IgD-negative memory B cell (primary cell): ENCODE data around the gene MCC. TPM values are rescaled to one million over a fixed set of nuclear protein-coding genes. Genes with fewer than 3 reads are reported as not detected.

Experiments
- H3K27ac Mint-ChIP-seq, 3 donors: one replicate each; pipeline ENCODE4 v1.8.0; 2020 to 2022; ENCODE audit warnings: mild to moderate bottlenecking in 3 of 3, mixed read lengths in 3 of 3, moderate library complexity in 1 of 3
- H3K27me3 Mint-ChIP-seq: one replicate; pipeline ENCODE4 v1.8.0; 2021; ENCODE audit warnings: mixed read lengths
- H3K36me3 Mint-ChIP-seq: one replicate; pipeline ENCODE4 v1.8.0; 2020; ENCODE audit warnings: mild to moderate bottlenecking, mixed read lengths
- H3K4me1 Mint-ChIP-seq, 3 donors: one replicate each; pipeline ENCODE4 v1.8.0; 2020 to 2022; ENCODE audit warnings: mixed read lengths in 3 of 3, mild to moderate bottlenecking in 1 of 3
- H3K4me3 Mint-ChIP-seq, 4 donors: one replicate each; pipeline ENCODE4 v1.8.0; 2020 to 2022; ENCODE audit warnings: mild to moderate bottlenecking in 4 of 4, mixed read lengths in 4 of 4, moderate library complexity in 3 of 4
- H3K9me3 Mint-ChIP-seq, 3 donors: one replicate each; pipeline ENCODE4 v1.8.0; 2020 to 2021; ENCODE audit warnings: mixed read lengths in 3 of 3, mild to moderate bottlenecking in 1 of 3
- polyA plus RNA-seq: library from polyadenylated mRNA; unstranded; fragments of 300-500 nt; fragmentation: Illumina TruSeq; gene quantifications from one replicate; pipeline ENCODE4 v1.2.3, GENCODE V29; 2021

The MCC gene
- polyA plus RNA-seq, 1 donor from 2014 or later, result 0.40 TPM

DNA sequence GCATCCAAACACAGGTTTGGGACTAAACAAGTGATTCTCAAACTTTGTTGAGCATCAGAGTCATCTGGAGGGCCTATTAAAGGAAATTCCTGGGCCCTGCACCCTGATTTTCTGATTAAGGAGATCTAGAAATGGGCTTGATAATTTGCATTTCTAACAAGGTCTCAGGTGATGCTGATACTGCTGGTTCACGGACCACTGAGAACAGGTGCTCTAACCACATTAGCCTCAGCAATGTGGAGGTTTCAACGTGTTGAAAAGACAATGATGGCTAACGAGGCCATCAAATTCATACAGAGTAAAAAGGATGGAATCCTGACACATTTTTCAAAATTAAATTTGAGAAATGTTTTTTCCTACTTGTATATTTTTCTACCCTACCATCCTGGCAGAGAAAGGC, 225.6 kb downstream of the MCC start:
- no peaks in the 10 kb centered on the region for H3K36me3 Mint-ChIP-seq
- H3K4me3 Mint-ChIP-seq, result no peak overlapping the region
- H3K9me3 Mint-ChIP-seq, result no peaks in the 10 kb centered on the region
- H3K4me1 Mint-ChIP-seq, result peaks cover 0 to 1% (median 0%) of the 10 kb centered on the region in 3 donors
- no peak overlapping the region for H3K27ac Mint-ChIP-seq
- H3K27me3 Mint-ChIP-seq, result peaks cover 6% of the 10 kb centered on the region

DNA sequence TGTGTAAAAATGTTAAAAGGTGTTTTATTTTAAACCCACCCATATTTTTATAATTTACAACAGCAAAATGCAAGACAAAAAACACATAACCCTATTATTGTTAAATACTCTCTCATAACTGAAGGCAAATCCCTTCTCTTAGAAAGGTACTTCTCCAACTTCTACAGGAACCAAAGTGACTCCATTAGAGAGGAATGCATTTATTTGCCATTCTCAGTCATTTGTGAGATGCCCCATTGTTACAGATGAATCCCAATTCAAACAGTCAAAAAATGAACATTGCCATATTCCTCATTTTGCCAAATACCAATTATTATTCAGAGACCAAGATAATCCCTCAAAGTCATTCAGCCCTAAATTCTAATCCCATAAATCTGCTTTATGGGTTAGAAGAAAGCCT, 229.2 kb downstream of the MCC start:
- Mint-ChIP-seq H3K9me3 (no peaks in the 10 kb centered on the region), H3K27ac (no peak overlapping the region), H3K4me1 (peaks cover 0 to 1% (median 0%) of the 10 kb centered on the region in 3 donors), H3K27me3 (peaks cover 12% of the 10 kb centered on the region), H3K36me3 (no peaks in the 10 kb centered on the region), H3K4me3 (no peak overlapping the region)

DNA sequence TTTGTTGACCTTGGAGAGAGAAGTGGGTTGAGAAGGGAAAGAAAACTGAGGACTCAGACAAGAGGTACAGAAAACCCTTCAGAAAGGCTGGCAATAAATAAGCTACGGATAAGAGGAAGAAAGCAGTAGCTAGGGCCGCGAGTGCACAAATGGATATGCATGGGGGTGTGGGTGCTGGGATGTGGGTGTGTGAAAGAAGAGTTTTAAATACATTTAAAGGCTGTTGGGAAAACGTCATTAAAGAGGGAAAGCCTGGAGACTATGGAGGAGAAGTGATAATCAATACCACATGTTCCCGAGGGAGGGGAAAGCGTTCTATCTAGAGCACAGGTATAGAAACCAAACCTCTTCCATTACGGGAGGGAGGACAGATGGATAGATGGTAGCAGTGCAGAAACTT, 230.7 kb downstream of the MCC start:
- Mint-ChIP-seq H3K4me3 (no peak overlapping the region), H3K36me3 (no peaks in the 10 kb centered on the region), H3K4me1 (peaks cover 0 to 1% (median 0%) of the 10 kb centered on the region in 3 donors), H3K9me3 (no peaks in the 10 kb centered on the region), H3K27me3 (peaks cover 16% of the 10 kb centered on the region), H3K27ac (no peak overlapping the region)

DNA sequence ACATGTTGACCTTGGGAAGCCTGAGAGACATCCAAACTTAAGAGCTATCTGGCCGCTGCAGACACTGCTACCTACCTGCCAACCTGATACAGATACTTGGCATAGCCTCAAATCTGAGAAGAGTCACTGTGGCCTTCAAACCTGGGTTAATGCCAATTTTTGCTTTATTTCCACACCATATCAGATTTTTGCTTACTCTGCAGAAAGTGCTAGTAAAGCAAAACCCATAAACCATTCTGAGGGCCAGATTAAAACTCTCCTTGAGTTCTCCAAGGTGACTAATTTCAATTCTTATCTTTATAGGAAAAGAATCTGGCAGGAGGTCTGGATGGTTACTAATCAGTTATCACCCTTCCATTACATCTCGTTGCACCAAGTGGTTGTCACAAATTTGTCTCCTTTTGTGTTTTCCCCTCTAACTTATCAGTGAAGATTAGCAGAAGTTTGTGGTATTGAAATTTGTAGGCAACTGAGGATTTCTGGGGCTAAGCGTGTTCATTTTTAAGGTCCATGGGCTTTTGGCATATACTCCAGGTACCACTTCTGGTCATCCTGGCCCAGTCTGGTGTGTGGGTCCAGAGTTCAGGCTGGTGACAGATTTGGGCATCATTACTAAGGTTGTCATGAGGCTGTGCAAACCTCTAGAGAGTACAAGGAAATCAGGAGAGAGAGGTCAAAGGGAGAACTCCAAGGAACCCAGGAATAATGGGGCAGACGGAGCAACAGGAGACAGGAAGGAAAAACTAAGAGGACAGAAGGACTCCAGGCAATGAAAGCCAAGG, 231.4 kb downstream of the MCC start:
- Mint-ChIP-seq H3K27ac (peak overlapping the region in 1 of 3 donors; percentile 58), H3K27me3 (peaks cover 19% of the 10 kb centered on the region), H3K4me1 (peaks cover 0 to 1% (median 0%) of the 10 kb centered on the region in 3 donors), H3K4me3 (no peak overlapping the region), H3K9me3 (peaks cover 0 to 1% (median 0%) of the 10 kb centered on the region in 3 donors), H3K36me3 (no peaks in the 10 kb centered on the region)

DNA sequence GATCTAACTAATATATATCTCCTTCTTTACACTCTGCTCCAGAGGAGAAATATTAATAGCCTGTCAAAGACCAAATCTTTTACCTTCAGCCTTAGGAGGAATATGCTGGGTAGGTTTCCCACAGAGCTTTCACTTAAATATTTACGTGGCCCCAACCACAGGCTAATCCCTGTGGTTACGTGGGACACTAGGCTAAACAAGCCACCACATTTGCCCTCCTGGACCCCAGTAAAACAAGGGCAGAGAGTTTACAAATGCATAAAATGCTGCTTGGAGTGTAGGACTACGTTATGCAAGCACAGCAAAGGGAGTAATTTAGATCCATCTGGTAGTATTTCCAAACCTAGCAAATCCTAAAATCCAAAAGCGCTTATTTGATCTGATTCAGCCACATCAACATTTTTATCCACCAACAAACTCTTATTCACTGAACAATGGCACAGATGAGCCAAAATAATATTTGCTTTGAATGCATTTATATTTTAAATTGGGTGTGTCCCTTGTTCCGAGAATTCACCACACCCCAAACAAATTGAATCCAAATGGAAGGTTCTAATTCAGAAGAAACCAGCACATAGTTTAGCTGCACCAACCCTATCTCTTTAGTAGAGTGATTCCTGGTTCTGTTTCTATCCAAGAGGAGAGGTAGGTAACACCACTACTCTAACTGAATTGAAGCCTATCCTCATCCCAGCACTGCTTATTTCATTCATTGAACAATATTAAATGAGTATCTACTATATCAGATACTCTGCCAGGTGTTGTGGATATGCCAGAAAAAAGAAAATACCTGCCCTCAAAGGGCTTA, 232.5 kb downstream of the MCC start:
- Mint-ChIP-seq H3K9me3 (peaks cover 0 to 1% (median 0%) of the 10 kb centered on the region in 3 donors), H3K4me1 (peaks cover 0 to 1% (median 0%) of the 10 kb centered on the region in 3 donors), H3K36me3 (no peaks in the 10 kb centered on the region), H3K27ac (no peak overlapping the region), H3K27me3 (peaks cover 19% of the 10 kb centered on the region), H3K4me3 (no peak overlapping the region)

DNA sequence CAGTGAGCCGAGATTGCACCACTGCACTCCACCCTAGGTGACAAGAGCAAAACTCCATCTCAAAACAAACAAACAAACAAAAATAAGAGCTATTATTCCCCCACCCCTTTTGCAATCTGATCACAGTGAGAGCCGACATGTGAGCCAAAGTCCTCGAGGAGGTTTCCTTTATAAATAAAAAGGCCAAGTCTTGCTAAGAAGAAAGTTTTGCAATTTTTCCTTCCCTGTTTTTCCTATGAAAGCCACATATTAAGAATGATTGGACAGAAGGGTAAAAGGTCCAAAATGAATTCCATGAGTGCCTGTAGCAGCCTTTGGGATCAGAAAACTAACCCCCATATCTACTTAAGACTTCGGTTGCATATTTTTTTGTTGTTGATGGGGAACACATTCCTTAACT, 233.1 kb downstream of the MCC start:
- H3K9me3 Mint-ChIP-seq, result peaks cover 0 to 1% (median 0%) of the 10 kb centered on the region in 3 donors
- peak overlapping the region in 1 of 4 donors; percentile 36 for H3K4me3 Mint-ChIP-seq
- peaks cover 0 to 1% (median 0%) of the 10 kb centered on the region in 3 donors for H3K4me1 Mint-ChIP-seq
- no peaks in the 10 kb centered on the region for H3K36me3 Mint-ChIP-seq
- H3K27ac Mint-ChIP-seq, result no peak overlapping the region
- peaks cover 19% of the 10 kb centered on the region for H3K27me3 Mint-ChIP-seq

DNA sequence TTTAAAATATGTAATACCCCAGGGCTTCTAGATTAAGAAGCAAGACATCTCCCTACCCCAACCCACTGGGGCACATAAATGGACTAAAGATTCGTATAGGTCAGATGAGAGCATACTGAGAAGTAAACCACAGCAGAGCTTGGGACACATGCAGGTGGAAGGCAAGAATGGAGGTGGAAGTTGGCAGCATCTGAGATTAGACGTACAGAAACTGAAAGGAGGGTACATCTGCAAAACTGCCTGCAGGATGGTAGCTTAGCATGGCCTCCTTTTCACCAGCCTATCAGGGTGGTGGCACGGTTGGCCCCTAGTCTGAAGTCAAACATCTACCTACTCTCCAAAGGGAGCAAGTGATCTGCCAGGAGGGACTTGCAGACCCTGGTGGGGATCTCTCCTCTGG, 235.2 kb downstream of the MCC start:
- no peak overlapping the region for H3K27ac Mint-ChIP-seq
- peaks cover 0 to 1% (median 0%) of the 10 kb centered on the region in 3 donors for H3K9me3 Mint-ChIP-seq
- H3K27me3 Mint-ChIP-seq, result peaks cover 25% of the 10 kb centered on the region
- H3K4me3 Mint-ChIP-seq, result no peak overlapping the region
- peaks cover 0 to 1% (median 0%) of the 10 kb centered on the region in 3 donors for H3K4me1 Mint-ChIP-seq
- H3K36me3 Mint-ChIP-seq, result no peaks in the 10 kb centered on the region

DNA sequence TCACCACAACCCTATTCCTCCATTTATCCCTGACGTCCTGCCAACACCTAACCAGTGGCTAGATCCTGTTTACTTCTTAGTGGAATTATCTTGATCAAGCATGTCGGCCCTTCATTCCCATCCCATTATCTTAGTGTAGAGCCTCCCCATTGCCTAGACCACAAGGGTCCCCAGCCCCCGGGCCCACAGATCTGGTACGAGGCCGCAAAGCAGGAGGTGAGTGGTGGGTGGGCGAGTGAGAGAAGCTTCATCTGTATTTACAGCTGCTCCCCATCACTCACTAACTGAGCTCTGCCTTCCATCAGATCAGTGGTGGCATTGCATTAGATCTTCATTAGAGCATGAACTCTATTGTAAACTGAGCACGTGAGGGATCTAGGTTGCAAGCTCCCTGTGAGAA, 236.2 kb downstream of the MCC start:
- Mint-ChIP-seq H3K27me3 (peaks cover 30% of the 10 kb centered on the region), H3K27ac (no peak overlapping the region), H3K36me3 (no peaks in the 10 kb centered on the region), H3K9me3 (peaks cover 0 to 1% (median 0%) of the 10 kb centered on the region in 3 donors), H3K4me3 (no peak overlapping the region), H3K4me1 (peaks cover 0 to 1% (median 0%) of the 10 kb centered on the region in 3 donors)

DNA sequence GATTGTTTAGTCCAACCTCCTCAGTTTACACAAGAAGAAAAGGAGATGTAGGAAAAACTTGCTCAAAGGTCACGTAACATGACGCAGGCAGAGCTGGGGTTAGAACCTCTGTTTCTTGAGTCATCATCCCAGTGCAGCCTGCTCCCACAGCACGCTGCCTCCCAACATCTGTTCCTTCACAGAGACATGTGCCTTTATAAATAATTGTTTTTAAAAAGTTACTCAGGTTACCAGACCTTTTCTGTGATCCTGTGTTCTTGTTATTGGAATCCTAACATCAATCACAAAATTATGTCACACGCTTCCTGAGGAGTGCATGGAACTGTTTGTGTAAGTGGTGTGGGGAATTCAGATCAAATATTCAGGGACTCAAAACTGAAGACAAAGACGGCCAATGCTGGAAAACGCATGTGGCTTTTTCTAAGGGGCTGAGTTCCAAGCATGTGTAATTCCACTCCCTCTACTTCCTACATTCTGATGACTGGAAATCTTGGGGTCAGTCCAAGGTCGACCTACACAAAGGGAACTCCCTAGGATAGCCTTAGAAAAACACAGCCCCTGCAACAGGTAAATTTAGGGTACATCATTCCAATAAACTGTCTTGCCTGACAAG, 237.8 kb downstream of the MCC start:
- peaks cover 1% of the 10 kb centered on the region for H3K36me3 Mint-ChIP-seq
- H3K27me3 Mint-ChIP-seq, result peaks cover 26% of the 10 kb centered on the region
- no peak overlapping the region for H3K4me3 Mint-ChIP-seq
- peaks cover 0 to 4% (median 1%) of the 10 kb centered on the region in 3 donors for H3K4me1 Mint-ChIP-seq
- H3K27ac Mint-ChIP-seq, result no peak overlapping the region
- peaks cover 0 to 6% (median 4%) of the 10 kb centered on the region in 3 donors for H3K9me3 Mint-ChIP-seq

DNA sequence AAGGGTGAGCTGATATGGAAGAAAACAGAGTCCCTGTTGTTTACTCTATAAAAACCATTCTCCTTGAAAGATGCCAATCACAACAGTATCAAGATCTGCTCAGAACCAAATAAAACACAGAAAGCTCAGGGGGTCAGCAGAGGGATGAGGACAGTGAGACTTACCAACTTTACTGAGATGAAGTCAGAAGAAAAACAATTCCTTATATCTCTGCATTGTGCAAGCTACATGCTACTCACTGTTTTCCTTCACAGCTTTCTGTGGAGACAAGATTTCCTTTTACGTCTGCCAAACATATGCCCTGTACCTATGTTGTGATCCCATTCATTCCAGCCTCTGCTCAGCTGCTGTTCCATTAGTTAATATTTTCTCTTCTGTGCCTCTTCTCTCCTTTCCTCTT, 239.0 kb downstream of the MCC start:
- no peak overlapping the region for H3K4me3 Mint-ChIP-seq
- peaks cover 21% of the 10 kb centered on the region for H3K27me3 Mint-ChIP-seq
- H3K9me3 Mint-ChIP-seq, result peaks cover 0 to 6% (median 4%) of the 10 kb centered on the region in 3 donors
- H3K27ac Mint-ChIP-seq, result peak overlapping the region in 1 of 3 donors; percentile 51
- peaks cover 0 to 6% (median 1%) of the 10 kb centered on the region in 3 donors for H3K4me1 Mint-ChIP-seq
- peaks cover 1% of the 10 kb centered on the region for H3K36me3 Mint-ChIP-seq

DNA sequence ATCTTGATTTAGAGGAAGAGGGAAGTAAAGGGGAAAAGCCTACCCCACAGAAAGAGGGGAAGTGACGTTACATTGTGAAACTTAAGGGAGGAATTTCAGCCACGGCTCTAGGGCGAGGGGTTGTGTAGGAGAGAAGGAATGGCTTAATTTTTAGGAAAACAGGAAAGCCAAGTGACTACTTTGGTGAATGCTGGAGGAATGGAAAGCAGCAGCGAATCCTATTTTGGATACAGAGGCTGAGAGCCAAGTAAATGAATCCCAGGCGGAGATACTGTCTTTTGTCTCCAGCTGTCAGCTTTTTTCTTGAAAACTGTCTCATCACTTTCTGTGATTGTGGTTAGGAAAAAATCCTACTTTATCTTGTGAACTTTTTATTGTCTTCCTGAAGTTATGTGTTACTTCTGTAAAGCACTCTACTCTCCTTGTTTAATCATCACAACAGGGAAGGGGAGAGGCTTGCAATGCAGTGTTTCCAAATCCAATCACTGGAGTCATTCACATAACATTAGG, 241.8 kb downstream of the MCC start:
- Mint-ChIP-seq H3K27ac (no peak overlapping the region), H3K27me3 (peaks cover 15% of the 10 kb centered on the region), H3K4me1 (peaks cover 0 to 6% (median 0%) of the 10 kb centered on the region in 3 donors), H3K9me3 (peaks cover 5 to 6% (median 6%) of the 10 kb centered on the region in 3 donors), H3K4me3 (peak overlapping the region in 3 of 4 donors; percentile 5 to 76 (median 75)), H3K36me3 (peaks cover 1% of the 10 kb centered on the region)

DNA sequence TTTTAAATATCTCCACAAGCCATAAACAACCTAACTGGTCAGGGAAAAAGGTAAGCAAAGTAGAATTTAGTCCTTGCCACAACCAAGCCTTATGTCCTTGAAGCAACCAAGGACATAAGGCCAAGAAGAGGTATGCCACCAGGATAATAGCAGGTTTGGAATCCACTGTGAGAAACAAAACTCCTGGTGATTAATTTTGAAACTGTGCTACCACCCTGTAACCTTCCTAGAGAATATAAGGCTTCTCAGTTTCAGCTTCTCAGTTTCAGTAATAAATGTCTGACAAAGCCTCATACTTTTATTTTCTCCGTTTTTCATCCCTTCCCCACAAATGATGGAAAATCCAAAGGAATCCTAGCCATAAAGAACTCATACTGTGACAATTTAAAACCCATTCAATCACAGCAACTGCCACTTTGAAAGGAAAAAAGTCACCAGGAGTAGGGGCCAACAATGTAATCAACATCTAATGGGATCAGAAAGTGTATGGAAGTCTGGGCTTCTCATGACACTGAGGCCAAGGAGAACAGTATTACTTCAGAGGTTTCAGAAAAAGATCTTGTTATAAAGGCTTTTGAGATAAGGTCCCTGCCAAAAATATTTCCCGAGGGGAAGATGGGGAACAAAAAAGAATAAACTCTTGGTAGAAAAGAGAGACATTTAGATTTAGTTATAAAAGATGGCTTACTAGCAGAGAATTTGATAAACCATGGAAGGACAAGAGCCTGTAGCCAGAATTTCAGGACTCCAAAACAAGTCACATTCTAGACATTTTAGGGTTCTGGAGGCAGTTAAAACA, 242.6 kb downstream of the MCC start:
- Mint-ChIP-seq H3K36me3 (peaks cover 1% of the 10 kb centered on the region), H3K9me3 (peaks cover 5 to 6% (median 6%) of the 10 kb centered on the region in 3 donors), H3K27ac (no peak overlapping the region), H3K4me3 (peak overlapping the region in 2 of 4 donors; percentile 75 to 76), H3K27me3 (peaks cover 15% of the 10 kb centered on the region), H3K4me1 (peaks cover 0 to 6% (median 0%) of the 10 kb centered on the region in 3 donors)

DNA sequence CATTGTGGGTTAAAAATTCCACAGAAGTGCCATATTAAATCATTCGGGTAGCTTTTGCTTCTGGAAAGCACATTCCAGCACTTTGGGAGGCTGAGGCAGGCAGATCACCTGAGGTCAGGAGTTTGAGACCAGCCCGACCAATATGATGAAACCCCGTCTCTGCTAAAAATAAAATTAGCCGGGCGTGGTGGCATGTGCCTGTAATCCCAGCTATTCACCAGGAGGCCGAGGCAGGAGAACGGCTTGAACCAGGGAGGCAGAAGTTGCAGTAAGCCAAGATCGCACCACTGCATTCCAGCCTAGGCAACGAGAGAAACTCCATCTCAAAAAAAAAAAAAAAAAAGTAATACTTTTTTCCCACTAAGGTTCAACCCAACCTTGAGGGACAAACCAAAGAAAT, 243.3 kb downstream of the MCC start:
- H3K27ac Mint-ChIP-seq, result no peak overlapping the region
- H3K4me1 Mint-ChIP-seq, result peaks cover 0 to 6% (median 0%) of the 10 kb centered on the region in 3 donors
- H3K4me3 Mint-ChIP-seq, result no peak overlapping the region
- H3K36me3 Mint-ChIP-seq, result peaks cover 1% of the 10 kb centered on the region
- H3K27me3 Mint-ChIP-seq, result peaks cover 13% of the 10 kb centered on the region
- peaks cover 5 to 6% (median 6%) of the 10 kb centered on the region in 3 donors for H3K9me3 Mint-ChIP-seq

DNA sequence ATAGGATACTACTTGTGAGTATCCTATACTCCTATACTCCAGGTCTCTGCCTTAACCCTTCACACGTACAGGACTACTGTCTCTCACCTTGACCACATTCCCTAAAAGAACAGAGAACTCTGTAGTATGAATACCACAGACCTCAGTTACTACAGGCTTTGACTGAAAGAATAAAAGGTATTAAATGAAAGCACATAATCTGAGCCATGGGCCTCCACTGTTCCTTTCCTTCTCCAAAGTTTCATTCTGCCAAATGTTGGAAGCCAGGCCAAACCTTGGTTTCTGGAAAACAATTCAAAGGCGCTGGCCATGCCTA, 244.9 kb downstream of the MCC start:
- H3K36me3 Mint-ChIP-seq, result peaks cover 1% of the 10 kb centered on the region

More for the DNA sequence above, 244.9 kb downstream of the MCC start:
- Mint-ChIP-seq H3K9me3 (peaks cover 5 to 6% (median 6%) of the 10 kb centered on the region in 3 donors), H3K4me3 (no peak overlapping the region), H3K4me1 (peaks cover 0 to 6% (median 0%) of the 10 kb centered on the region in 3 donors), H3K27me3 (peaks cover 9% of the 10 kb centered on the region), H3K27ac (no peak overlapping the region)
